PC-9 (cell line): ENCODE data around the gene KCNN1. TPM values are rescaled to one million over a fixed set of nuclear protein-coding genes. Genes with fewer than 3 reads are reported as not detected.

Experiments
- BruUV-seq: library from RNA; stranded (reverse); fragments of 400-500 nt; replicated peaks from 2 replicates; lab custom pipeline; 2021; lab: Mats Ljungman, UMichigan
- CTCF ChIA-PET: fragments of 300-600 bp; sonication (Branson Sonifier 250); formaldehyde crosslinking; loops from one replicate; lab custom pipeline; 2022; ENCODE audit warnings: antibody characterized with exemption; lab: Charles Lee
- POLR2A ChIA-PET: fragments of 300-600 bp; sonication (Branson Sonifier 250); formaldehyde crosslinking; loops from one replicate; lab custom pipeline; 2022; ENCODE audit warnings: antibody characterized with exemption; ENCODE audit not compliant: unreplicated experiment; lab: Charles Lee
- DNase-seq, 2 experiments: peaks; one replicate each; pipeline versions ENCODE4 v3.0.0 to v3.0.0-alpha.2; 2015 to 2022; ENCODE audit warnings: mixed read lengths in 1 of 2
- H2AFZ ChIP-seq: fragments of 200-600 bp; sonication (generic); 2 replicates; pipeline ENCODE4 v1.8.1; 2017; ENCODE audit warnings: antibody characterized with exemption
- H3F3A ChIP-seq: fragments of 200-600 bp; sonication (generic); 2 replicates; pipeline ENCODE4 v1.8.1; 2017; ENCODE audit warnings: antibody characterized with exemption, mild to moderate bottlenecking, low read depth; ENCODE audit not compliant: insufficient read depth
- H3K27ac ChIP-seq: fragments of 200-600 bp; sonication (generic); 2 replicates; pipeline ENCODE4 v1.6.1; 2016; ENCODE audit warnings: mixed run types
- H3K27me3 ChIP-seq: fragments of 200-600 bp; sonication (generic); 2 replicates; pipeline ENCODE4 v1.6.1; 2016; ENCODE audit warnings: low read depth, mixed run types; ENCODE audit not compliant: insufficient read depth
- H3K36me3 ChIP-seq: fragments of 200-600 bp; sonication (generic); 2 replicates; pipeline ENCODE4 v1.6.1; 2016; ENCODE audit warnings: low read depth, mixed run types
- H3K4me1 ChIP-seq: fragments of 200-600 bp; sonication (generic); replicated peaks from 2 replicates; pipeline ENCODE4 v1.6.1; 2016; ENCODE audit warnings: mixed run types; ENCODE audit not compliant: insufficient read depth
- H3K4me2 ChIP-seq: fragments of 200-600 bp; sonication (generic); 2 replicates; pipeline ENCODE4 v1.6.1; 2017; ENCODE audit warnings: mixed run types
- H3K4me3 ChIP-seq: fragments of 200-600 bp; sonication (generic); 2 replicates; pipeline ENCODE4 v1.6.1; 2016; ENCODE audit warnings: mixed run types
- H3K79me2 ChIP-seq: fragments of 200-600 bp; sonication (generic); 2 replicates; pipeline ENCODE4 v1.6.1; 2017; ENCODE audit warnings: low read depth, mixed run types
- H3K9me2 ChIP-seq: fragments of 200-600 bp; sonication (generic); 2 replicates; pipeline ENCODE4 v1.8.1; 2017; ENCODE audit warnings: mild to moderate bottlenecking; ENCODE audit not compliant: insufficient read depth
- H3K9me3 ChIP-seq: fragments of 200-600 bp; sonication (generic); 2 replicates; pipeline ENCODE4 v1.8.1; 2016; ENCODE audit warnings: low read depth; ENCODE audit not compliant: insufficient read depth
- H4K20me1 ChIP-seq: fragments of 200-600 bp; sonication (generic); 2 replicates; pipeline ENCODE4 v1.8.1; 2017; ENCODE audit not compliant: insufficient read depth
- EZH2 ChIP-seq: fragments of 200-600 bp; sonication (generic); IDR thresholded peaks from 2 replicates; pipeline ENCODE4 v1.8.0; 2017; ENCODE audit warnings: antibody characterized with exemption, low read depth
- intact Hi-C: fragments of 100-400 bp; cut with micrococcal nuclease; formaldehyde crosslinking; loops from one replicate; pipeline ENCODE4 v1.10.0; 2022; ENCODE audit not compliant: unreplicated experiment
- total RNA-seq: library from RNA; stranded (reverse); gene quantifications from 2 replicates; pipeline ENCODE4 v1.2.3, GENCODE V29; 2021
- TF ChIP-seq, protein P1 (sequence below): fragments of 200-600 bp; sonication (generic); conservative IDR thresholded peaks from 2 replicates; pipeline ENCODE4 v1.6.1; 2017; ENCODE audit warnings: mixed run types, antibody characterized with exemption, mild to moderate bottlenecking, moderate library complexity

KCNN1 gene
- total RNA-seq, 1 experiment from 2014 or later, result 0.09 TPM

DNA sequence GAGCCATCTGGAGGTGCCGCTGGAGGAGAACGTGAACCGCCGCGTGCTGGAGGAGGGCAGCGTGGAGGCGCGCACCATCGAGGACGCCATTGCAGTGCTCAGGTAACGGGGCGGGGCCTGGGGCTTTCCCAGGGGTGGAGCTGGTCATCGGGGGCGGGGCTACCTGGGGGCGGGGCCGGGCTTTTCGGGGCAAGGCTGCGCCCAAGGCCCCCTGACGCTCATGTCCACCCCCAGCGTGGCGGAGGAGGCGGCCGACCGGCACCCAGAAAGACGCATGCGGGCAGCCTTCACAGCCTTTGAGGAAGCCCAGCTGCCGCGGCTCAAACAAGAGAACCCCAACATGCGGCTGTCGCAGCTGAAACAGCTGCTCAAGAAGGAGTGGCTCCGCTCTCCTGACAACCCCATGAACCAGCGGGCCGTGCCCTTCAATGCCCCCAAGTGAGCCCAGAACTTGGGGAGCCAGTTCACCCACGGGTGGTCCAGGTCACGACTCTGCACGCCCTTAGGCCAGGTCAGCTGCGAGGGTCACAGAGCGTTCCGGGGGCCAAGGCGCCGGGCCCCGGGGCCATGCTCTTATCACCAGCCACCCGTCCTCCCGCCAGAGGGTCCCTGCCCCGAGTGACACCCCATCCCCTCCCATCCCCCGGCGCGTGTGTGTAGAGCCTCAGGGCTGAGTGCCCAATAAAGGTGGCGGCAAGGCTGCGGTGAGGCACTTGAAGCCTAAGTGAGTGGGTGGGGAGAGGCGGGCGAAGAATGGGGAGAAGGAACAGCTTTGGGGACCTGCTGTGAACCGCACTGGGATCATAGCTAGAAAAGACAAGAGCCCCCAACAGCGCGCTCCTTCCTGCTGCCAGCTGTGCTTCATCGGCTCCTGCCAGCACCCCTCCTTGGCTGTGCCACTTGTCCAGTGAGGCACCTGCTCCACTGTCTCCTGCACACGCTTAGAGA is 23.4 kb upstream of the KCNN1 start:
- peaks cover 6% of the 10 kb centered on the region; the same call in 1 of the 2 replicates for H3K4me1 ChIP-seq
- H3K79me2 ChIP-seq, result no peaks in the 10 kb centered on the region
- TF ChIP-seq, protein P1, sequence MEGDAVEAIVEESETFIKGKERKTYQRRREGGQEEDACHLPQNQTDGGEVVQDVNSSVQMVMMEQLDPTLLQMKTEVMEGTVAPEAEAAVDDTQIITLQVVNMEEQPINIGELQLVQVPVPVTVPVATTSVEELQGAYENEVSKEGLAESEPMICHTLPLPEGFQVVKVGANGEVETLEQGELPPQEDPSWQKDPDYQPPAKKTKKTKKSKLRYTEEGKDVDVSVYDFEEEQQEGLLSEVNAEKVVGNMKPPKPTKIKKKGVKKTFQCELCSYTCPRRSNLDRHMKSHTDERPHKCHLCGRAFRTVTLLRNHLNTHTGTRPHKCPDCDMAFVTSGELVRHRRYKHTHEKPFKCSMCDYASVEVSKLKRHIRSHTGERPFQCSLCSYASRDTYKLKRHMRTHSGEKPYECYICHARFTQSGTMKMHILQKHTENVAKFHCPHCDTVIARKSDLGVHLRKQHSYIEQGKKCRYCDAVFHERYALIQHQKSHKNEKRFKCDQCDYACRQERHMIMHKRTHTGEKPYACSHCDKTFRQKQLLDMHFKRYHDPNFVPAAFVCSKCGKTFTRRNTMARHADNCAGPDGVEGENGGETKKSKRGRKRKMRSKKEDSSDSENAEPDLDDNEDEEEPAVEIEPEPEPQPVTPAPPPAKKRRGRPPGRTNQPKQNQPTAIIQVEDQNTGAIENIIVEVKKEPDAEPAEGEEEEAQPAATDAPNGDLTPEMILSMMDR, result no peak
- no peak for TF ChIP-seq EZH2
- no peak overlapping the region for H3K4me2 ChIP-seq
- H3K36me3 ChIP-seq, result no peaks in the 10 kb centered on the region; the same call in 1 of the 2 replicates
- H3K27ac ChIP-seq, result no peak overlapping the region
- peaks cover 40% of the 10 kb centered on the region for H3F3A ChIP-seq
- POLR2A ChIA-PET, result interaction anchor here (0.5 to 0.6 kb wide), 3 partner anchors 52 to 264 kb away, joined by 6 to 19 read pairs (median 9); no protein-coding TSS in a partner anchor
- CTCF ChIA-PET, result no interaction called here
- H4K20me1 ChIP-seq, result no peaks in the 10 kb centered on the region; the same call in 1 of the 2 replicates
- H3K9me3 ChIP-seq, result no peaks in the 10 kb centered on the region
- H3K4me3 ChIP-seq, result no peak overlapping the region
- no peak overlapping the region for H2AFZ ChIP-seq
- TSS peak; percentile 52 for BruUV-seq
- H3K27me3 ChIP-seq, result no peaks in the 10 kb centered on the region
- no peak for DNase-seq
- H3K9me2 ChIP-seq, result no peaks in the 10 kb centered on the region
- intact Hi-C loops, result no loop called here

DNA sequence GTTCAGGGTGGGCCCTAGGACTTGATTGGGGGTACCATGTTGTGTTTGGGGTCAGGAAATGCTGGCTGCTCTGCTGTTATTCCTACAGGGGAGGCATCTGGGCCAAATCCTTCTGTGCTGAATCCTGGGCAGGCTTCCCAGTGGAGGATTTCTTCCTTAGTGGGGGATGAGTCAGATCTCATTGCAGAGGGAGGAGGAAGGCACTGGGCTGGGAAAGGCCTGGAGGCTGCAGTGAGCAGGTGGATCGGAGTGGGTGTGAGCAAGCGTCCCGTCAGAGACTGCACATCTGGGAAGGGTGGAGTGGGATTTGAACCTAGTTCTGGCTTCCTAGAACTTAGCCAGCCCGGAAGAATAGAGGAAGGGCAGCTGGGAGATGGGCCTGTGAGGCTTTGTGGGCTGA is 22.6 kb upstream of the KCNN1 start:
- no TSS peak for BruUV-seq
- Histone ChIP-seq H4K20me1 (no peaks in the 10 kb centered on the region; the same call in 1 of the 2 replicates), H3K36me3 (no peaks in the 10 kb centered on the region; the same call in 1 of the 2 replicates), H3K4me1 (peaks cover 6% of the 10 kb centered on the region; the same call in 1 of the 2 replicates), H3K27me3 (peaks cover 5% of the 10 kb centered on the region), H3K9me3 (no peaks in the 10 kb centered on the region), H3K4me2 (no peak overlapping the region), H2AFZ (no peak overlapping the region), H3F3A (peaks cover 42% of the 10 kb centered on the region), H3K4me3 (no peak overlapping the region), H3K27ac (no peak overlapping the region), H3K9me2 (no peaks in the 10 kb centered on the region), H3K79me2 (no peaks in the 10 kb centered on the region)
- ChIA-PET CTCF (interaction anchor here (0.6 kb wide), 1 partner anchor 69 kb away, joined by 7 read pairs; no protein-coding TSS in a partner anchor), POLR2A (interaction anchor here (0.6 kb wide), 1 partner anchor 51 kb away, joined by 9 read pairs; no protein-coding TSS in a partner anchor)
- TF ChIP-seq, protein P1, result no peak
- TF ChIP-seq EZH2, result no peak
- DNase-seq, result no peak
- intact Hi-C loops, result no loop called here

DNA sequence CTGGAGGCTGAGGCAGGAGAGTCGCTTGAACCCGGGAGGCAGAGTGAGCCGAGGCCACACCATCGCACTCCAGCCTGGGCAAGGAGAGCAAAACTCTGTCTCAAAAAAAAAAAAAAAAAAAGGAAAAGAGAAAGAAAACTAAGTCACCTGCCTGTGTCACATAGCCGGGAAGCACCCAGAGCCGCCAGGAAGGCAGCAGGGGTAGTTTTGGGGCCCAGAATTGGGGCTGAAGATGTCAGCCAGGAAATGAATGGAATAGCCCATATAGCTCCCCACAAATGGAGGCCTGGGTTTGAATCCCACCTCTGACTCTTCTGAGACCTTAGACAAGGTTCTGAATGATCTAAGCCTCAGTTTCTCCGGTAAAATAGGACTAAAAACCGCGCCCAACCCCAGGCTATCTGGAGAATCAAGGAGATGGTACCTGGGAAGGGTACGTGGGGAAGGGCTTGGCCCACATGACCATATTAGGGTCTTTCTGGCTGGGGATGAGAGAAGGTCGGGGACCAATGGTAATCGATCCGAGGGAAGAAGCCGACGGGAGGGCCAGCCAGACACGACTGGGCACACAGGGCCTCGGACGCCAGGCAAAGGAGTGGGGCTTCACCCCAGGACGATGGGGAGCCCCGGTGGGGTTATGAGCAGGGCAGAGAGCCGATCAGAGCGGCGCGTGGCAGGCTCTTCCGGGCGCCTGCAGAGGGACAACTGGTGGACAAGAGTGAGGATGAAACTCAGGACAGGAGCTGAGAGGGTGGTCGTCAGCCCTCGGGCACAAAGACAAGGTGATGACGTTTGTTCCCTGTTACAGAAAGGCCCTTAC is 19.7 kb upstream of the KCNN1 start:
- H3F3A ChIP-seq, result peaks cover 56% of the 10 kb centered on the region
- no TSS peak for BruUV-seq
- peak overlapping the region; percentile 82 for H2AFZ ChIP-seq
- H3K36me3 ChIP-seq, result no peaks in the 10 kb centered on the region
- no peaks in the 10 kb centered on the region; the same call in 1 of the 2 replicates for H4K20me1 ChIP-seq
- ChIA-PET CTCF (interaction anchor here (0.6 to 1.3 kb wide), 5 partner anchors 14 to 477 kb away, joined by 4 to 15 read pairs (median 10); partner anchors contain the start of gene CCDC124), POLR2A (no interaction called here)
- H3K9me2 ChIP-seq, result no peaks in the 10 kb centered on the region
- H3K4me2 ChIP-seq, result peak overlapping the region; percentile 100
- H3K27ac ChIP-seq, result no peak overlapping the region
- intact Hi-C loops, result loop anchor here (2.0 kb wide), 1 partner anchor 50 kb away; no protein-coding TSS in a partner anchor
- no peak for DNase-seq
- H3K27me3 ChIP-seq, result peaks cover 34% of the 10 kb centered on the region
- no peaks in the 10 kb centered on the region for H3K9me3 ChIP-seq
- TF ChIP-seq EZH2, result no peak
- TF ChIP-seq, protein P1, result no peak
- peak overlapping the region; percentile 77 for H3K4me3 ChIP-seq
- H3K79me2 ChIP-seq, result no peaks in the 10 kb centered on the region
- peaks cover 26% of the 10 kb centered on the region for H3K4me1 ChIP-seq
